KMS-11 (cell line): ENCODE data around the gene ARHGDIB.

ENCODE experiments used
- H2AFZ ChIP-seq: fragments of 200-600 bp; sonication (generic); 2 replicates; pipeline ENCODE4 v1.6.1; 2016; ENCODE audit warnings: antibody characterized with exemption, mixed run types, low read depth
- H3K27ac ChIP-seq: fragments of 200-600 bp; sonication (generic); 2 replicates; pipeline ENCODE4 v1.6.1; 2016; ENCODE audit warnings: mild to moderate bottlenecking, mixed run types
- H3K27me3 ChIP-seq: fragments of 200-600 bp; sonication (generic); 2 replicates; pipeline ENCODE4 v1.6.1; 2017; ENCODE audit warnings: mild to moderate bottlenecking, low read depth, mixed run types, moderate library complexity; ENCODE audit not compliant: insufficient read depth
- H3K36me3 ChIP-seq: fragments of 200-600 bp; sonication (generic); 2 replicates; pipeline ENCODE4 v1.6.1; 2017; ENCODE audit warnings: mild to moderate bottlenecking, mixed run types; ENCODE audit not compliant: insufficient read depth
- H3K4me1 ChIP-seq: fragments of 200-600 bp; sonication (generic); 2 replicates; pipeline ENCODE4 v1.6.1; 2016; ENCODE audit warnings: mild to moderate bottlenecking, low read depth, mixed run types; ENCODE audit not compliant: poor library complexity, severe bottlenecking
- H3K4me2 ChIP-seq: fragments of 200-600 bp; sonication (generic); 2 replicates; pipeline ENCODE4 v1.7.0; 2016; ENCODE audit warnings: mild to moderate bottlenecking, mixed run types
- H3K4me3 ChIP-seq: fragments of 200-600 bp; sonication (generic); IDR thresholded peaks from 2 replicates; pipeline ENCODE4 v1.6.1; 2017; ENCODE audit warnings: low read depth, low read length, mixed read lengths; ENCODE audit not compliant: insufficient read depth
- H3K79me2 ChIP-seq: fragments of 200-600 bp; sonication (generic); 2 replicates; pipeline ENCODE4 v1.6.1; 2016; ENCODE audit warnings: low read depth, mixed run types; ENCODE audit not compliant: insufficient read depth
- H3K9ac ChIP-seq: fragments of 200-600 bp; sonication (generic); 2 replicates; pipeline ENCODE4 v1.6.1; 2016; ENCODE audit warnings: mild to moderate bottlenecking, mixed run types
- H4K20me1 ChIP-seq: fragments of 200-600 bp; sonication (generic); 2 replicates; pipeline ENCODE4 v1.6.1; 2016; ENCODE audit warnings: mild to moderate bottlenecking, mixed run types; ENCODE audit not compliant: insufficient read depth
- TF ChIP-seq, protein P1 (sequence below): fragments of 200-600 bp; sonication (generic); conservative IDR thresholded peaks from 2 replicates; pipeline ENCODE4 v1.6.1; 2017; ENCODE audit warnings: low read depth, mild to moderate bottlenecking, antibody characterized with exemption, low read length, moderate library complexity, mixed read lengths

ARHGDIB gene

DNA sequence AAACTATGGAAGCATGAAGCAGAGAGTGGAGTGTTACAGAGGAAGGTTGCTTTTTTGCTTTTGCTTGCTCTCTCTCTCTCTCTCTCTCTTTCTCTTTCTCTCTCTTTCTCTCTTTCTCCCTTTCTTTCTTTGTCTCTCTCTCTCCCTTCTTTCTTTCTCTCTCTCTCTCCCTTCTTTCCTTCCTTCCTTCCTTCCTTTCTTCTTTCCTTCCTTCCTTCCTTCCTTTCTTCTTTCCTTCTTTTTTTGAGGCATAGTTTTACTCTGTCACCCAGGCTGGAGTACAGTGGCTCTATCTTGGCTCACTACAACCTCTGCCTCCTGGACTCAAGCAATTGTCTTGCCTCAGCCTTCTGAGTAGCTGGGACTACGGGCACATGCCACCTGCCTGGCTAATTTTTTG is 7.6 kb downstream of the ARHGDIB start:
- no peak overlapping the region for H3K9ac ChIP-seq
- peaks cover 9% of the 10 kb centered on the region for H3K4me1 ChIP-seq
- no peak overlapping the region for H3K4me2 ChIP-seq
- TF ChIP-seq, protein P1, sequence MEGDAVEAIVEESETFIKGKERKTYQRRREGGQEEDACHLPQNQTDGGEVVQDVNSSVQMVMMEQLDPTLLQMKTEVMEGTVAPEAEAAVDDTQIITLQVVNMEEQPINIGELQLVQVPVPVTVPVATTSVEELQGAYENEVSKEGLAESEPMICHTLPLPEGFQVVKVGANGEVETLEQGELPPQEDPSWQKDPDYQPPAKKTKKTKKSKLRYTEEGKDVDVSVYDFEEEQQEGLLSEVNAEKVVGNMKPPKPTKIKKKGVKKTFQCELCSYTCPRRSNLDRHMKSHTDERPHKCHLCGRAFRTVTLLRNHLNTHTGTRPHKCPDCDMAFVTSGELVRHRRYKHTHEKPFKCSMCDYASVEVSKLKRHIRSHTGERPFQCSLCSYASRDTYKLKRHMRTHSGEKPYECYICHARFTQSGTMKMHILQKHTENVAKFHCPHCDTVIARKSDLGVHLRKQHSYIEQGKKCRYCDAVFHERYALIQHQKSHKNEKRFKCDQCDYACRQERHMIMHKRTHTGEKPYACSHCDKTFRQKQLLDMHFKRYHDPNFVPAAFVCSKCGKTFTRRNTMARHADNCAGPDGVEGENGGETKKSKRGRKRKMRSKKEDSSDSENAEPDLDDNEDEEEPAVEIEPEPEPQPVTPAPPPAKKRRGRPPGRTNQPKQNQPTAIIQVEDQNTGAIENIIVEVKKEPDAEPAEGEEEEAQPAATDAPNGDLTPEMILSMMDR = no peak
- no peaks in the 10 kb centered on the region for H4K20me1 ChIP-seq
- H2AFZ ChIP-seq = no peak overlapping the region
- no peaks in the 10 kb centered on the region for H3K36me3 ChIP-seq
- H3K27ac ChIP-seq = no peak overlapping the region
- no peaks in the 10 kb centered on the region for H3K27me3 ChIP-seq
- H3K4me3 ChIP-seq = no peak overlapping the region
- H3K79me2 ChIP-seq = no peaks in the 10 kb centered on the region

DNA sequence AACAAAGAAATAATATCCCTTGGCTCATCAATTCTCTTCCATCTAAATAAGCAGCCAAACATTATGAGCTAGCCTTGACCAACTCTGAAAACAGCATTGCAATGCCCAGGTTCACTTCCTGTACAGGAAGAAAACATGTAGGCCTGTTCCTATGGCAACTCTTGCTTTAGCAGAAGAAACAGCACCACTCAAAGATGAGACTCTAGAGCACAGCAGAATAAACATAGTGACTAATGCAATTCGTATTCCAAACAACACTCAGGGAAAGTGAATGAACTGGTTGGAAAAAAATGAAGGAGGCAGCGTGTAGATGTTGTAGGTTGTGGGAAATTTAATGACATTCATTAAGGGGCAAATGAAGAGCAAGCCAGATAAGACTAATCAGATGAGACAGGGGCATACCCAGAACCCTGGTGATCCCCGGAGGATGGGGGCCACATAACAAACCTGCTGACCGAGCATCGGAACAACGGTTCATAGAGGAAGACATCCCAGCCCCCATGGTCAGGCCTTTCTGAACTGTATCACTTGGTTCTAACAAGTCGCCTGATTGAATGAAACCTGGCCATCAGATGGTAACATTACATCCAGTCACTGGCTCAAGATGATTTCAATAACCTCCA is 9.0 kb downstream of the ARHGDIB start:
- Histone ChIP-seq H3K9ac (no peak overlapping the region), H3K4me3 (no peak overlapping the region), H3K36me3 (no peaks in the 10 kb centered on the region), H3K4me2 (no peak overlapping the region), H3K27ac (no peak overlapping the region), H3K27me3 (no peaks in the 10 kb centered on the region), H4K20me1 (no peaks in the 10 kb centered on the region), H3K4me1 (peaks cover 20% of the 10 kb centered on the region), H2AFZ (no peak overlapping the region), H3K79me2 (no peaks in the 10 kb centered on the region)
- TF ChIP-seq, protein P1 = no peak

DNA sequence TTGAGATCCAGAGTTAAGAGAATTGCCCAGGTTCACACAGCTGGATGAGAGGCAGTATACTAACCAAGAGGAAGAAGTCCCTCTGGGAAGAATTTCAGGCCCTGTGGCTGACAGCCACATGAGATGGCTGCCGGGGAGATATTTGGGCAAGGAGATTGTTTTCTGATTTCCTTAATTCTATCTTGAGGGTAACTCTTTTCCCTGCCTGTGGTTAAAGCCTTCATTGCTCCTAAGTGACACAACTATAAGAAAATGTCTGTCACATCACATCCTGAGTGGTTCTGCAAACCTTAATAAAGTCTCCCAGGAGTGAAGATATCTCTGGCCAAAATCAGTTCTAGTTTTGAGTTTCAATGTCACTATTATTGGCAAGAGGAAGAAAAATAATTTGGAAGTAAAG is 9.6 kb downstream of the ARHGDIB start:
- no peaks in the 10 kb centered on the region for H3K79me2 ChIP-seq
- H3K4me2 ChIP-seq = no peak overlapping the region
- H4K20me1 ChIP-seq = no peaks in the 10 kb centered on the region
- H3K9ac ChIP-seq = no peak overlapping the region
- H3K36me3 ChIP-seq = no peaks in the 10 kb centered on the region
- no peak overlapping the region for H3K4me3 ChIP-seq
- no peaks in the 10 kb centered on the region for H3K27me3 ChIP-seq
- TF ChIP-seq, protein P1 = no peak
- peaks cover 20% of the 10 kb centered on the region for H3K4me1 ChIP-seq
- no peak overlapping the region for H2AFZ ChIP-seq
- no peak overlapping the region for H3K27ac ChIP-seq

DNA sequence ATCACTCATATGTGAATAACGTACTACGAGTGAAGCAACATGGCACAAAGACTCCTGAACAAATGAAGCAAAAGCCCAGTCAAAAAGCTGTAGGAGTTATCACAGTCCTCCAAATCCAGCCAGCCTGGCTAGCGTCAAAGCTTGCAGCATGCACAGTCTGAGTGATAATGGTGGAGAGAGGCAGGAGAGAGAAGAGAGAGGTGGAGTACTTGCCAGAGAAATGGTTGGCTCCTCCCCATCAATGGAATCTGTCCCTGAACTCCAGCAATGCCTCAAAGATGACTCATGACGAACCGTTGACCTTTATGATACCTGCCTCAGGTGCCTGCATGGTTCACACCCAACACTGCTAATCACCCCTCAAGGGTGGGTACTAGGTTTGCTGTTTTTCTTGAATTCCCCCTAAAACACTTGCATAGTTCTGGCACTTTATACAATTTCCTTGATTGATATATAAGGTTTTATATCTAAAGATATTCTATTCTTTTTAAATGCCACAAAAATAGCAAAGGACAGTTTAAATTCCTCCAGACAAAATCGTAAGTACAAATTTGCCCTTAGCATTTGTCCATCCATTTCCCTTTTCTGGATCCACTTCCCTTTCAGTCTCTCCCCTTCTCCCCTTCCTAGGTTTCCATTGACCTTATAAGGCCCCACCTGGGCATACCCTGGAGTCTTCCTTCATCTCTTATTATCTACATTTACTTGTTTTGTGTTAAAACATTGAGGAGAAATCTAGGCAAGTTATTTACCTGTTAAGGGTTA is 10.2 kb downstream of the ARHGDIB start:
- H3K36me3 ChIP-seq = no peaks in the 10 kb centered on the region
- TF ChIP-seq, protein P1 = no peak
- H4K20me1 ChIP-seq = no peaks in the 10 kb centered on the region
- no peak overlapping the region for H2AFZ ChIP-seq
- no peaks in the 10 kb centered on the region for H3K27me3 ChIP-seq
- H3K4me2 ChIP-seq = no peak overlapping the region
- no peaks in the 10 kb centered on the region for H3K79me2 ChIP-seq
- no peak overlapping the region for H3K4me3 ChIP-seq
- H3K9ac ChIP-seq = no peak overlapping the region
- no peak overlapping the region for H3K27ac ChIP-seq
- peaks cover 20% of the 10 kb centered on the region for H3K4me1 ChIP-seq
